Smooth muscle cell (in vitro differentiated cells): ENCODE data around the gene MFNG. TPM values are rescaled to one million over a fixed set of nuclear protein-coding genes. Genes with fewer than 3 reads are reported as not detected.

ENCODE experiments used
- DNase-seq: peaks from one replicate; lab custom pipeline; 2025; ENCODE audit not compliant: unreplicated experiment; lab: John Stamatoyannopoulos, UW
- H2AFZ ChIP-seq: fragments of 200-600 bp; sonication (generic); 2 replicates; pipeline ENCODE4 v1.6.0; 2016; ENCODE audit warnings: antibody characterized with exemption, low read depth, mild to moderate bottlenecking
- H3F3A ChIP-seq: fragments of 200-600 bp; sonication (generic); 2 replicates; pipeline ENCODE4 v1.6.0; 2017; ENCODE audit warnings: antibody characterized with exemption, low read depth
- H3K27ac ChIP-seq: fragments of 200-600 bp; sonication (generic); 2 replicates; pipeline ENCODE4 v1.5.1; 2016; ENCODE audit warnings: low read depth, mild to moderate bottlenecking
- H3K27me3 ChIP-seq: fragments of 200-600 bp; sonication (generic); 2 replicates; pipeline ENCODE4 v1.6.1; 2016; ENCODE audit warnings: low read depth, mild to moderate bottlenecking
- H3K36me3 ChIP-seq: fragments of 200-600 bp; sonication (generic); 2 replicates; pipeline ENCODE4 v1.5.1; 2016; ENCODE audit warnings: low read depth
- H3K4me1 ChIP-seq: fragments of 200-600 bp; sonication (generic); 2 replicates; pipeline ENCODE4 v1.5.1; 2016; ENCODE audit warnings: low read depth
- H3K4me2 ChIP-seq: fragments of 200-600 bp; sonication (generic); 2 replicates; pipeline ENCODE4 v1.6.0; 2016; ENCODE audit warnings: mild to moderate bottlenecking
- H3K4me3 ChIP-seq: fragments of 200-600 bp; sonication (generic); 2 replicates; pipeline ENCODE4 v1.5.1; 2016; ENCODE audit warnings: mild to moderate bottlenecking
- H3K79me2 ChIP-seq: fragments of 200-600 bp; sonication (generic); 2 replicates; pipeline ENCODE4 v1.6.0; 2016; ENCODE audit warnings: low read depth, mild to moderate bottlenecking
- H3K9ac ChIP-seq: fragments of 200-600 bp; sonication (generic); 2 replicates; pipeline ENCODE4 v1.6.0; 2016; ENCODE audit warnings: low read depth
- H3K9me3 ChIP-seq: fragments of 200-600 bp; sonication (generic); replicated peaks from 2 replicates; pipeline ENCODE4 v1.5.1; 2016; ENCODE audit warnings: low read depth
- H4K20me1 ChIP-seq: fragments of 200-600 bp; sonication (generic); 2 replicates; pipeline ENCODE4 v1.6.0; 2016; ENCODE audit warnings: low read depth
- WGBS: methylation state at CpG from one replicate; pipeline ENCODE4 v1.1.7; 2016; ENCODE audit warnings: low lambda C conversion rate; 5-methylcytosine and 5-hydroxymethylcytosine counted together
- polyA plus RNA-seq: library from polyadenylated mRNA; unstranded; fragments of >200 nt; fragmentation: Nextera tagmentation; extraction: Ambion mirVana; gene quantifications from 2 replicates; pipeline ENCODE4 v1.2.1, GENCODE V29; 2016
- total RNA-seq: library from RNA; depleted of rRNA; stranded (reverse); fragments of >200 nt; gene quantifications from 2 replicates; pipeline ENCODE4 v1.2.3, GENCODE V29; 2014
- TF ChIP-seq, protein P1 (sequence below): fragments of 200-600 bp; sonication (generic); IDR thresholded peaks from 2 replicates; pipeline ENCODE4 v1.5.1; 2017; ENCODE audit warnings: borderline replicate concordance, mild to moderate bottlenecking, antibody characterized with exemption; ENCODE audit not compliant: insufficient read depth, poor library complexity, severe bottlenecking

The MFNG gene
- total and polyA plus RNA-seq, 2 experiments from 2014 or later, result 0.40 TPM; not detected in 1

DNA sequence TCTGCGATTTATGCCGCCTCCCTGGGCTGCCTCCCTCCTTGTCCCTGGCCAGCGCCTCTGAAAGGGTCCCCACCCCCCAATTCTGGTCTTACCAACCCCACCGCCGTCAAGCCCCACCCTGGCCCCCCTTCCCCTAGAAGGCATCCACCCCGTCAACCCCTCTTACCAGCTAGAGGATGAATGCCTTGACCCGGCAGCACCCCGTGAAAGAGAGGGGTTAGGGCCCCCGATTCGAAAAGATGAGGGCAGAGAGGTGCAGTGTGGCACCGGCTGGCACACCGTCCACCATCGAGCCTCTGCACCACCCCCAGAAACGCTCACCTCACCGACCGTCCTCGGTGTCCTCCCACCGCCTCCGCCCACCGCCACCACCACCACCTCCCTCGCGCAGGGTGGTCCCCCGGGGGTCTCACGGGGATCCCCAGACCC lies 59.5 kb downstream of the MFNG start:
- Histone ChIP-seq H2AFZ (no peak overlapping the region), H3K4me3 (peak overlapping the region; percentile 60), H3F3A (peaks cover under 1% of the 10 kb centered on the region), H3K27me3 (peaks cover 66% of the 10 kb centered on the region), H3K9me3 (no peaks in the 10 kb centered on the region), H3K4me2 (peak overlapping the region; percentile 90), H3K36me3 (no peaks in the 10 kb centered on the region), H4K20me1 (no peaks in the 10 kb centered on the region), H3K9ac (no peak overlapping the region), H3K4me1 (peaks cover 5% of the 10 kb centered on the region), H3K27ac (no peak overlapping the region), H3K79me2 (no peaks in the 10 kb centered on the region)
- TF ChIP-seq, protein P1, sequence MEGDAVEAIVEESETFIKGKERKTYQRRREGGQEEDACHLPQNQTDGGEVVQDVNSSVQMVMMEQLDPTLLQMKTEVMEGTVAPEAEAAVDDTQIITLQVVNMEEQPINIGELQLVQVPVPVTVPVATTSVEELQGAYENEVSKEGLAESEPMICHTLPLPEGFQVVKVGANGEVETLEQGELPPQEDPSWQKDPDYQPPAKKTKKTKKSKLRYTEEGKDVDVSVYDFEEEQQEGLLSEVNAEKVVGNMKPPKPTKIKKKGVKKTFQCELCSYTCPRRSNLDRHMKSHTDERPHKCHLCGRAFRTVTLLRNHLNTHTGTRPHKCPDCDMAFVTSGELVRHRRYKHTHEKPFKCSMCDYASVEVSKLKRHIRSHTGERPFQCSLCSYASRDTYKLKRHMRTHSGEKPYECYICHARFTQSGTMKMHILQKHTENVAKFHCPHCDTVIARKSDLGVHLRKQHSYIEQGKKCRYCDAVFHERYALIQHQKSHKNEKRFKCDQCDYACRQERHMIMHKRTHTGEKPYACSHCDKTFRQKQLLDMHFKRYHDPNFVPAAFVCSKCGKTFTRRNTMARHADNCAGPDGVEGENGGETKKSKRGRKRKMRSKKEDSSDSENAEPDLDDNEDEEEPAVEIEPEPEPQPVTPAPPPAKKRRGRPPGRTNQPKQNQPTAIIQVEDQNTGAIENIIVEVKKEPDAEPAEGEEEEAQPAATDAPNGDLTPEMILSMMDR, result no peak
- DNase-seq, result no peak
- 45% methylated on average over 4 of the region's 24 CpGs for WGBS

DNA sequence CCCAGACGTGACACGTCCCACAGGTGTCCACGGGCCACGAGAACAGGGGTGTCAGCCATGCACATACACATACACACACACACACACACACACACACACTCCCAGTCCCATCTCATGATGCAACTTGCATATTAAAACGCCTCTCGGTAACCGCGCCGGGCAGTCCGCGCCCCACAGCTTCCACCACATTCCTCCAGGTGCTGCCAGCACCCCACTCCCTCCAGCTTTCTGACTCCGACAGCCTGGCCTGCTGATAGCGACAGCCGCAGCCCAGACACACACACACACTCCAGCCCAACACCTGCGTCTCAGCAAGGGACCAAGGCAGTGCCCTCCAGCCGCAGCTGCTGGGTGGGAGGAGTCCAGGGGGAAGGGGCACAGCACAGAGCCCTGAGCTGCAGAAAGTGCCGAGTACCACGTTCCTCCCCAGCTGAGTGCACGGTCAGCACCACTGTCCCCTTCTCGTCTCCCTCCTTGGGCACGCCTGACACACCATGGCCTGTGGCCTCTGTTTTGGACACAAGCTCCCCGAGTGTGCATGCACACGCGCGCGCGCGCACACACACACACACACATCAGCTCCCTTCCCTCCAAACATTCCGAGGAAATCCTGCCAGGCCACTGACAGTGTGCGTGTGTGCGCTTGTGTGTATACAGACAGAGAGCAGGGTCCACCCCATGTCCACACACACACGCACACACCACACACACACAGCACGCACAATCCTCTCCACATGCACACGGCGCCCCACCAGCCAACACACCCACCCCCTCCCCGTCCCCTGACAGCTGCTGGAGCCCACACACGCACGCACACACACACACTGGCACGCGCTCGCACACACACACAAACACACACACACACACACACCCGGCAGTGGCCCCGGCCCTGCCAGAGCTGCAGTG lies 60.1 kb downstream of the MFNG start:
- H3K9me3 ChIP-seq, result no peaks in the 10 kb centered on the region
- peak overlapping the region; percentile 90 for H3K4me2 ChIP-seq
- H2AFZ ChIP-seq, result no peak overlapping the region
- WGBS, result 42% methylated on average over 32 of the region's 43 CpGs
- H4K20me1 ChIP-seq, result no peaks in the 10 kb centered on the region
- no peak for DNase-seq
- peaks cover 72% of the 10 kb centered on the region for H3K27me3 ChIP-seq
- no peaks in the 10 kb centered on the region for H3F3A ChIP-seq
- H3K36me3 ChIP-seq, result no peaks in the 10 kb centered on the region
- TF ChIP-seq, protein P1, result no peak
- H3K9ac ChIP-seq, result no peak overlapping the region
- H3K4me1 ChIP-seq, result peaks cover 3% of the 10 kb centered on the region
- H3K79me2 ChIP-seq, result no peaks in the 10 kb centered on the region
- no peak overlapping the region for H3K27ac ChIP-seq
- H3K4me3 ChIP-seq, result no peak overlapping the region

DNA sequence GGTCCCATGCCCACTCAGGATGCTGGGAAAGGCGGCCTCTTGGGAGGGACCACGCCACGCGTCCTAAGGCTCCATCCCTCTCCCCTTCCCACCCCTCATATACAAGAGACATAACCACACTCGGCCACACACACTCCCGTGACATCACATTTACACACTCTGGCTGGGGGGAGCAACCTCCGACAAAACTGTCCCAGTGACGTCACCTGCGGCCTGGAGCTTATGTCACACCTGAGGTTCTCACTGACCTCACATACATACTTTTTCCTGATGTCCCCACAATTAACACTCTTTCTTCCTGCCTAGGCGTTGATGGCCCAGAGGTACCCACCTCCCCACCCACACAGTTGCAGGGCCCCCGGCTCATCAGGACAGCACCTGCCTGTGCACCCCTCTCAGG lies 60.8 kb downstream of the MFNG start:
- Histone ChIP-seq H3K27ac (no peak overlapping the region), H3K9me3 (no peaks in the 10 kb centered on the region), H3F3A (peaks cover 3% of the 10 kb centered on the region), H3K4me1 (peaks cover 6% of the 10 kb centered on the region), H3K9ac (no peak overlapping the region), H3K4me3 (no peak overlapping the region), H3K27me3 (peaks cover 79% of the 10 kb centered on the region), H3K79me2 (no peaks in the 10 kb centered on the region), H3K36me3 (no peaks in the 10 kb centered on the region), H4K20me1 (no peaks in the 10 kb centered on the region), H2AFZ (no peak overlapping the region), H3K4me2 (no peak overlapping the region)
- WGBS, result 89% methylated on average over 11 of the region's 11 CpGs
- TF ChIP-seq, protein P1, result no peak
- no peak for DNase-seq
